GM19395 (cell line): ENCODE results near the gene TUBGCP4.
"Not testable (repeated sequence)": the region's sequence is repeated elsewhere in the genome, so short reads cannot be mapped to it uniquely, and the experiment has no call there.

Experiments
- ATAC-seq: cut with Tn5 transposase; IDR thresholded peaks from one replicate; pipeline ENCODE4 v1.9.1; 2021; ENCODE audit warnings: mild to moderate bottlenecking, moderate library complexity; ENCODE audit not compliant: unreplicated experiment

Gene TUBGCP4

GRCh38 chr15:43370975-43371974 is at the start of gene TUBGCP4, which contains the start of gene ZSCAN29:
TUBGCP4 (plus strand) TSS chr15:43371101; CDS start chr15:43371355, 254 bp downstream.
ZSCAN29 (minus strand) TSS chr15:43371043; CDS start chr15:43369913, 1,130 bp downstream.
- peak; percentile 85 for ATAC-seq

GRCh38 chr15:43325039-43325684 is 45.7 kb upstream of the TUBGCP4 start:
- ATAC-seq, result no peak

- no peak for ATAC-seq
These were observed 41.5 kb upstream of the TUBGCP4 start for GRCh38 chr15:43329217-43329959.

- ATAC-seq, result peak; percentile 94
These were observed 40.7 kb upstream of the TUBGCP4 start, which contains the start of gene LCMT2 for GRCh38 chr15:43329960-43330779. LCMT2 (minus strand) TSS chr15:43330573; CDS start chr15:43330489, 84 bp downstream.

- peak; percentile 32 for ATAC-seq
These were observed 40.2 kb upstream of the TUBGCP4 start for GRCh38 chr15:43330780-43331087.

GRCh38 chr15:43346305-43346704 is 24.6 kb upstream of the TUBGCP4 start:
- no peak for ATAC-seq

- no peak for ATAC-seq
These were observed 23.8 kb upstream of the TUBGCP4 start for GRCh38 chr15:43347114-43347513.

GRCh38 chr15:43352693-43353382 is 18.1 kb upstream of the TUBGCP4 start:
- no peak for ATAC-seq

GRCh38 chr15:43360821-43361220 is 10.1 kb upstream of the TUBGCP4 start:
- ATAC-seq, result no peak

- no peak for ATAC-seq
These were observed 9.5 kb upstream of the TUBGCP4 start for GRCh38 chr15:43361313-43361903.

GRCh38 chr15:43370310-43370974 is 459 bp upstream of the TUBGCP4 start:
- ATAC-seq, result peak; percentile 45

GRCh38 chr15:43376017-43376705 is 5.3 kb downstream of the TUBGCP4 start:
- no peak for ATAC-seq

- no peak for ATAC-seq
These were observed 7.7 kb downstream of the TUBGCP4 start for GRCh38 chr15:43378601-43379000.

- ATAC-seq, result no peak
These were observed 11.4 kb downstream of the TUBGCP4 start for GRCh38 chr15:43382310-43382709.

GRCh38 chr15:43383070-43383469 is 12.2 kb downstream of the TUBGCP4 start:
- ATAC-seq, result no peak

- ATAC-seq, result no peak
These were observed 19.8 kb downstream of the TUBGCP4 start for GRCh38 chr15:43390723-43391122.

- not testable (repeated sequence) for ATAC-seq
These were observed 22.7 kb downstream of the TUBGCP4 start for GRCh38 chr15:43393592-43393991.

- ATAC-seq, result no peak
These were observed 31.4 kb downstream of the TUBGCP4 start for GRCh38 chr15:43402255-43402654.
